Measurements from ENCODE around the gene RSPO1. TPM values are rescaled to one million over a fixed set of nuclear protein-coding genes. Genes with fewer than 3 reads are reported as not detected.

The RSPO1 gene
- polyA plus RNA-seq, 1 experiment, result 0.05 TPM

DNA sequence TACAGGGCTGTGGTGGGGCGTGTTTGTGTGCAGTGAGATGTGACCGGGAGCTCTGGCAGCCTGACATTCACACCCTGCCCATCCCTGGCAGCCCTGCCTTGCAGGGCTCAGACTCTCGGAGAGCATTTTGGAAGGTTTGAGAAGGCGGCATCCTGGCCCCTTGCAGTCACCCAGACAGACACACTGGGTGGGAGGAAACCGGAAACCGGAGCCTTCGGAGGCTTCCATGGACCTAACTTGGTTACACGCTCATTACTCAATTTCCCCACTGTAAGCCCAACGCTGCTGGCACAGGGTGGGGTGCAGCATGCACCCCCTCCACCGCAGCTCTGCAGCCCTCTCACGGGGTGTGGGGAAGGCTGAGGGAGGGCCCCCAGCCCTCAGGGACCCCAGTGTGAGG is 22.2 kb upstream of the RSPO1 start:
- ChIA-PET POLR2A (no interaction called here), CTCF (no interaction called here)
- no peak for TF ChIP-seq CTCF (IDR thresholded peaks at IDR 0.05; ENCODE audit: insufficient read depth, low read depth, low read length)
- peaks cover 11% of the 10 kb centered on the region for H3K27me3 ChIP-seq (ENCODE audit: control insufficient read depth, insufficient read depth, low read length)
- H3K4me3 ChIP-seq (ENCODE audit: low read depth, low read length), result no peak overlapping the region
- no peak for DNase-seq (ENCODE audit: low read depth)
- H3K36me3 ChIP-seq (ENCODE audit: control insufficient read depth, insufficient read depth, low read length), result no peaks in the 10 kb centered on the region

- H3K4me3 ChIP-seq (ENCODE audit: low read depth, low read length), result no peak overlapping the region
- H3K36me3 ChIP-seq (ENCODE audit: control insufficient read depth, insufficient read depth, low read length), result no peaks in the 10 kb centered on the region
- peaks cover 11% of the 10 kb centered on the region for H3K27me3 ChIP-seq (ENCODE audit: control insufficient read depth, insufficient read depth, low read length)
- TF ChIP-seq CTCF (IDR thresholded peaks at IDR 0.05; ENCODE audit: insufficient read depth, low read depth, low read length), result no peak
- ChIA-PET POLR2A (no interaction called here), CTCF (interaction anchor here (2.1 kb wide), 1 partner anchor 53 kb away, joined by 6 read pairs; no protein-coding TSS in a partner anchor)
- no peak for DNase-seq (ENCODE audit: low read depth)
Measured at GRCh38 chr1:37656026-37656425, 21.3 kb upstream of the RSPO1 start.

- DNase-seq (ENCODE audit: low read depth), result no peak
- TF ChIP-seq CTCF (IDR thresholded peaks at IDR 0.05; ENCODE audit: insufficient read depth, low read depth, low read length), result no peak
- H3K27me3 ChIP-seq (ENCODE audit: control insufficient read depth, insufficient read depth, low read length), result peaks cover 11% of the 10 kb centered on the region
- POLR2A ChIA-PET, result no interaction called here
- no peak overlapping the region for H3K4me3 ChIP-seq (ENCODE audit: low read depth, low read length)
- H3K36me3 ChIP-seq (ENCODE audit: control insufficient read depth, insufficient read depth, low read length), result no peaks in the 10 kb centered on the region
- CTCF ChIA-PET, result interaction anchor here (2.1 kb wide), 1 partner anchor 52 kb away, joined by 6 read pairs; no protein-coding TSS in a partner anchor
Measured at GRCh38 chr1:37655274-37655673, 20.6 kb upstream of the RSPO1 start.

DNA sequence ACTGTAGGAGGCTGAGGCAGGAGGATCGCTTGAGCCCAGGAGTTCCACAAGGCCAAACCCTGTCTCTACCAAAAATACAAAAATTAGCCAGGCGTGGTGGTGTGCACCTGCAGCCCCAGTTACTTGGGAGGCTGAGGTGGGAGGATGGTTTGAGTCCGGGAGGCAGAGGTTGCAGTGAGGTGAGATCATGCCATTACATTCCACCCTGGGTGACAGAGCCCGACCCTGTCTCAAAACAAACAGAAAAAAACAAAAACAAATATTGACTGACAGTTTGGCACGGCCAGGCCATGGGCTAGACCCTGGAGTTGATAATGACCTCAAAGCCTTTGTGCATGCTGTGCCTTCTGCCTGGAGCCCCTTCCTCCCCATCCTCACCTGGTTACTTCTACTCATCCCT is 19.2 kb upstream of the RSPO1 start:
- ChIA-PET POLR2A (no interaction called here), CTCF (no interaction called here)
- no peak for TF ChIP-seq CTCF (IDR thresholded peaks at IDR 0.05; ENCODE audit: insufficient read depth, low read depth, low read length)
- Histone ChIP-seq H3K4me3 (ENCODE audit: low read depth, low read length) (no peak overlapping the region), H3K36me3 (ENCODE audit: control insufficient read depth, insufficient read depth, low read length) (no peaks in the 10 kb centered on the region), H3K27me3 (ENCODE audit: control insufficient read depth, insufficient read depth, low read length) (peaks cover 11% of the 10 kb centered on the region)
- no peak for DNase-seq (ENCODE audit: low read depth)

- no peak for DNase-seq (ENCODE audit: low read depth)
- Histone ChIP-seq H3K4me3 (ENCODE audit: low read depth, low read length) (no peak overlapping the region), H3K36me3 (ENCODE audit: control insufficient read depth, insufficient read depth, low read length) (no peaks in the 10 kb centered on the region), H3K27me3 (ENCODE audit: control insufficient read depth, insufficient read depth, low read length) (peaks cover 7% of the 10 kb centered on the region)
- POLR2A ChIA-PET, result no interaction called here
- no peak for TF ChIP-seq CTCF (IDR thresholded peaks at IDR 0.05; ENCODE audit: insufficient read depth, low read depth, low read length)
- CTCF ChIA-PET, result interaction anchor here (2.2 kb wide), 1 partner anchor 50 kb away, joined by 6 read pairs; no protein-coding TSS in a partner anchor
Measured at GRCh38 chr1:37652976-37653375, 18.3 kb upstream of the RSPO1 start.

All from BJ (cell line).